C1 segment of cervical spinal cord (tissue), 14 donors: ENCODE measurements around the gene SH2D4B.

Experiments
- DNase-seq, 14 donors: peaks; one replicate each; lab custom pipeline; 2025; lab: John Stamatoyannopoulos, UW

The SH2D4B gene

DNA sequence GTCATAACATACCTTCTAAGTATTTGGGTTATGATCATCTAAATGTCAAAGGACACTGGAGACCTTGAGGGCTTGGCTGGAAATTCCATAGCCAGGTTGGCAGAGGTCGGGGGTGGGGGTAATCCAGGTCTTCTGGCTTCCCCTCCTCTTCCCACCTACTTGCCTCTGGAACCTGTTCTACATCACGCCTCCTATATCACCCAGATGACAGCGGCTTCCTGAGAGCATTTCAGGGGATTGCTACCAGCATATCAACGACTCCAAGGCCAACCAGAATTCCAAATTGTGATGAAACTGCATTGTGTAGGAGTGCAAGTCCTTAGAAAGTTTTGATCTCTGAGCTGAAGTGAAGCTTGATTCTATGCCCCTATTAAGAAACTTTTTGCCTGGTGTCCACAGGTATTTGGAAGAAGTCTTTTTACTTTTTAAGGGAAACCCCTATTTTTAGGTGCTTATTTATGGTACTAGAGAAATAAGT lies 95.7 kb downstream of the SH2D4B start:
- no peak for DNase-seq

DNA sequence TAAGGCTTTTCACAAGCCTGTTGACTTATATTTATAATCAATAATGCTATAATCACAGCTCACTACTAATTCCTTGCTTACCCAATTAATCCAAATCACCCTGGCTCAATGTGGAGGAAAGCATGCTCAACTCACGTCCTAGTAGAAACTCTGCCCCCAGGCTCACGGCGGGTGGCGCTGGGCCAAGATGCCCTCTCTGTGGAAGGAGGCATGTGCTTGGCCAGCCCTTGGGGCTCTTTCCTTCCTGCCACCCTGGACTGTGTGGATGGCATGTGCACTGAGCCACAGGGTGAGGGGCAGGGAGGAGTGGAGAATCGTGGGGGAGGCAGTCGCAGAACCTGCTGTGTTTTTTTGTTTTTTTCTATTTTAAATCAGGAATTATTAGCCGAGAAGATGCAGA lies 96.2 kb downstream of the SH2D4B start:
- DNase-seq, result no peak

DNA sequence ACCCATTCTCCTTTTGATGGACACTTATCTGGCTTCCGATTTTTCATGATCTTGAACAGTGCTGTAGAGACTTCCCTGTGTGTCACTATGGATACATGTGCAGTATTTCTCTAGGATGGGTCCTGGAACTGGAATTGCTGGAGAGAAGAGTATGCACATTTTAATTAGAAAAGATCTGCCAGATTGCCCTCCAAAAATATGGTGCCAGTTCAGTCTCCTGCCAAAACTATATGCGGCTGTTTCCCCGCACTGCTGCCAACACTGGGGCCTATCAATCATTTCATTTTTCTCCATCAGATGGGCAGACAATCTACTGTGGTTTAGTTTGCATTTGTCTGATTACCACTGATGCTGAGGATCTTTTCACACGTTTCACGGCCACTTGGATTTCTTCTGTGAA lies 105.0 kb downstream of the SH2D4B start:
- DNase-seq, result no peak

DNA sequence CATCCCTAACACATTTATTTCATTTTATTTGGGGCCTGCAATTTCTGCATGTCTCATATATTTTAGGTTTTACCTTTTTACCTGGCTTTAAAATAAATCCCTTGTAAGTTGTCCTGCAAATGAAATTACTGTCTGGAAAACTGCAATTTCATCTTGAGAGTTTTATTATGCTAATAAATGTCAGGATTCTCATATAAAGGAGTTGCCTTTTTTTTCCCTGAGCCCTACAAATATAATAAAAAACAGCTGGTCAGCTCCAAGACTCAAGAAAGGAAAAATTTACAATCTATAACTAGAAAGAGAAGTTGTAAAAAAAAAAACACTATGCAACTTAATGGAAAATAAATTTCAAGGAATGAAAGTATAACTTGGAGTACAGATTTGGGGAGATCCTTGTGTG lies 108.7 kb downstream of the SH2D4B start:
- no peak for DNase-seq

DNA sequence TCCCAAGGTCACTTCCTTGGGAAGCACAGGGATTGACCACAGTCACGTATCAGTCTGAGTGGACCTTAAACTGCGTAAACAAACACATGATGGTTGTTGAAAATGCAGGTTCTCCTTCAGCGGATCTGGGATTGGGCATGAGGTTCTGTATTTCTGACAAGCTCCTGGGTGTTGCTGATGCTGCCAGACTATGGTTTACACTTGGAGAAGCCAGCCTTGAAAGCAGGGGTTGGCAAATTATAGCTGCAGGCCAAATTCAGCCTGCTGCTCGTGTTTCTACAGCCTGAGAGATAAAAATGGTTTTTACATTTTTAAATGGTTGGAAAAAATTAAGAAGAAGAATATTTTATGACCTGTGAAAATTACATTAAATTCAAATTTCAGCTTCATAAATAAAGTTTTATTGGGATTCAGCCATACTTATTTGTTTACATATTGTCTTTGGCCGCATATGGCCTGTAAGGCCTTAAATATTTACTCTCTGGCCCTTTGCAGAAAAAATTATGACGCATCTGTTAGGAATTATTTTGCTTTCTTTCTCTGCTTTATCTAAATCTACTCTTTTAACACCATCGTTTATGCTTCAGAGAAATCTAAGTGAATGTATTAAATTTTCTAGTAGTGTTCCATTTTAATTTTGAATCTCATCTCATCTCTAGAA lies 109.6 kb downstream of the SH2D4B start:
- DNase-seq, result no peak

DNA sequence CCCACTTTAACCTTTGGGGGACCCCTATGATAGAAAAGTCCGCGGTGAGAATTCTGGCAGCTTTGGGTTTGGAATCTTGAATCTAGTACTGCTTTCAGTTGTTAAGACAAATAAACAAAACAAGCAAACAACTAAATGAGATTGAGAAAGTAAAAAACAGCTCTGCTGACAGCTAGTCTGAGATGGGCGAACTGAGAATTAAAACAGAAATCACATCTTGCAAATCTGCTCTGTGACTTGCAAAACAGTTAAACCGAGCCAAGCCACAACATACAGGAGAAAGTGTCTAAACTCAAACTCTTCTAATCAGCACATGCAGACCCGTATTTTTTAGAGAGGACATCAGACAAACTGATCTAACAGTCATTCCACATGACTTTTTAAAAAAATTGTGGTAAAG lies 110.4 kb downstream of the SH2D4B start:
- no peak for DNase-seq

DNA sequence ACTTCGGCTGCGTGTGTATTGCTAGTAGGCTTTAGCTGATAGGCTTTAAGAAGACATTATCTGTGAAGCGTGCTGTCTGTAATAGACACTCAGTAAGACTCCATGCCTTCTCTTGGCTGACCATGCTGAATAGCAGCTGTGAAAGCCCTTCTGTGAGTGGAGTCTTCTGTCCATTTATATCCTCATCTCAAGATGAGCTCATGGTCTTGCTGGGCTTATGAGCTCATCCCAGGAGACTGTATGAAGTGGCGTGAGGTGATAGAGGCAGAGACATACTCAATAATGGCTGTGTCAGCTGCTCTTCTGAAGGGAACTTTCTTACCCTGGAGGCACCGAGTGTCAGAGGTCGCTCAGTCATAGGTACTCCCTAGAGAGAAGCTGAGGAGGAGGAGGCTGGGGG lies 111.5 kb downstream of the SH2D4B start:
- no peak for DNase-seq

DNA sequence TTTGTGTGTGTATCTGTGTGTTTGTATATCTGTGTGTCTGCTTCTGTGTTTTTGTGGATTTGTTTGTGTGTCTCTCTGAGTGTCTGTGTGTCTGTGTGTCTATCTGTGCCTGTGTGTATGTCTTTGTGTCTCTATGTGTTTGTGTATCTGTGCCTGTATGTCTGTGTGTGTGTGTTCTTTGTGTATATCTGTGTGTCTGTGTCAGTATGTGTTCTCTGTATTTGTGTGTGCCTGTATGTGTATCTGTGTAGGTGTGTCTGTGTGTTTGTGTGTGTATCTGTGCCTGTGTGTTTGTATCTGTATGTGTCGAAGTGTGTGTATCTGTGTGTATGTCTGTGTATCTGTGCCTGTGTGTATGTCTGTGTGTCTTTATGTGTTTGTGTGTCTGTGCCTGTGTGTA lies 118.2 kb downstream of the SH2D4B start:
- DNase-seq, result no peak

DNA sequence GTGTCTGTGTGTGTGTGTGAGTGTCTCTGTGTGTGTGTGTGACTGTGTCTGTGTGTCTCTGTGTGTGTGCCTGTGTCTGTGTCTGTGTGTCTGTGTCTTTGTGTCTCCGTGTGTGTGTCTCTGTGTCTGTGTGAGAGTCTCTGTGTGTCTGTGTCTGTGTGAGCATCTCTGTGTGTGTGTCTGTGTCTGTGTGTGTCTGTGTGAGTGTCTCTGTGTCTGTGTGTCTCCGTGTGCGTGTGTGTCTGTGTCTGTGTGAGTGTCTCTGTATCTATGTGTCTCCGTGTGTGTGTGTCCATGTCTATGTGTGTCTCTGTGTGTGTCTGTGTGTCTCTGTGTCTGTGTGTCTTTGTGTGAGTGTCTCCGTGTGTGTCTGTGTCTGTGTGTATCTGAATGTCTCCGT lies 120.4 kb downstream of the SH2D4B start:
- no peak for DNase-seq

DNA sequence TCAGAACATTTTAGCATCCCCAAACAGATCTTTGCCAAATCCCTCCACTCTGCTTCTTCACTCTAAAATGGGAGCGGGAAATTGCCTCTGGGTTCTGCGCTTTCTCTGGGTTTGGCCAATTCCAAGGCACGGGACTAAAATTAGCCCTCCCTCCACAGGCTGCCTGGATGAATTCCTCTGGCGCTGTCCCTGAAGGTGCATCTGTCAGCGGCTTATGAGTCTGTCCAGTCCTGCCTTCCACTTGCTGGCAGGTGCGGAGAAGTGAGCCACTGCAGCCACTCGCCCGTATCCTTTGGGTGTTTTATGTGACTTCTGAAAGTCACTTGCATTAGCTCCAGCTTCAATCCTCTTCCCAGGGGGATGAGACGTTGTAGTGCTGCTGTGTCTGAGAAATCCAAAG lies 121.6 kb downstream of the SH2D4B start:
- DNase-seq, result no peak

DNA sequence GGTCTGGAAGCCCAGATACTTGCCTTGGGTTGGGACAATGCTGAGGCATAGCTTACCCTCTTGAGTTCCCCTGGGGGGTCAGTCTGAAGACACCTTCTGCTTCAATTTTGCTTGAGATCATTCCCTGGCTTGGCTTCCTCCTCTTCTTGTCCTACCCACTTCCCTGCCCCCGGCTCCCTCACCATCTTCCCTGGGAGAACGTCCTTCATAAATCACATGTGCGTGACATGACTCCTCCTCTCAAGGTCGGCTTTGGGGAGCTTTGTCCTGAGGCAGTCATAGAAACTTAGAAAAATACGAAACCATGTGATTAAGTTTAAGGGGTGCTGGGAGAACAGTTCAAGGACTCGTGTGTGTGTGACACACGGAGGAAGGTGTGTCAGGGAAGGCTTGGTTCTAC lies 122.6 kb downstream of the SH2D4B start:
- DNase-seq, result peak in 1 of 14 donors; percentile 3

DNA sequence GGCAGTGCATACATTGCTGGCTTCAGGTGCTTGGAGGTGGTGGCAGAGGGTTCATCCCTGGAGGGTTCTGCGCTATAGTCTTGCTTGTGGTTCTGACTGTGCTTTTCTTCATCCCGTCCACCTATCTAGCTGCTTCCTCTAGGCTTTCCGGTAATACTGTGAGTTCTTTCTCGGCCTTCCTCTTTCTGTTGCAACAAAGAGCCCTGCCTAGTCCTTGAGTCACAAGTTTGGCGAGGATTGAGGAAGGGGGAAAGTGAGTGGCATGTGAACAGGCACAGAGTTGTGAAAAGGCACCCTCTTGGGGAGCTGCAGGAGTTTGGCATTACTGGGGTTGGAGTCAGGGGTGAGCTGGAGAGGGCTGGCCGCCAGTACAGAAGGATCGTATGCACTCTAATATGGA lies 123.0 kb downstream of the SH2D4B start:
- DNase-seq, result peak in 6 of 14 donors; percentile 4 to 37 (median 10)

DNA sequence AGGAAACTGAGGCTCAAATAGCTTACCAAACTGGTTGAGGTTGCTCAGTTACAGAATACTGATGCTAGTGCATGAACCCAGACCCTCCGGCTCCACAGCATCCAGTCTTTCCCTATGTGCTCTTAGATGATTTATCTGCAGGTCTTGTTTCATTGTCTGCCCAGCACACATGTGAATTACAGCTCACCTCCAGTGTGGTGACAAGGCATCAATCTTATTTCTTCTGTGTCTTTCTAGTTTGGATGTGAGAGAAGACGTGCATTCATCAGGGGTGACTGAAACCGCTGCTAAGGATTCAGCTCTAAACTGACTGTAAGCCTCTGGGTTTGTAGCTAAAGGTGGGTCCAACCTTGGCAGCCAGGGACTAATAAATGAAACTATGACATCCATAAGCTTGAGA lies 123.8 kb downstream of the SH2D4B start:
- DNase-seq, result no peak

DNA sequence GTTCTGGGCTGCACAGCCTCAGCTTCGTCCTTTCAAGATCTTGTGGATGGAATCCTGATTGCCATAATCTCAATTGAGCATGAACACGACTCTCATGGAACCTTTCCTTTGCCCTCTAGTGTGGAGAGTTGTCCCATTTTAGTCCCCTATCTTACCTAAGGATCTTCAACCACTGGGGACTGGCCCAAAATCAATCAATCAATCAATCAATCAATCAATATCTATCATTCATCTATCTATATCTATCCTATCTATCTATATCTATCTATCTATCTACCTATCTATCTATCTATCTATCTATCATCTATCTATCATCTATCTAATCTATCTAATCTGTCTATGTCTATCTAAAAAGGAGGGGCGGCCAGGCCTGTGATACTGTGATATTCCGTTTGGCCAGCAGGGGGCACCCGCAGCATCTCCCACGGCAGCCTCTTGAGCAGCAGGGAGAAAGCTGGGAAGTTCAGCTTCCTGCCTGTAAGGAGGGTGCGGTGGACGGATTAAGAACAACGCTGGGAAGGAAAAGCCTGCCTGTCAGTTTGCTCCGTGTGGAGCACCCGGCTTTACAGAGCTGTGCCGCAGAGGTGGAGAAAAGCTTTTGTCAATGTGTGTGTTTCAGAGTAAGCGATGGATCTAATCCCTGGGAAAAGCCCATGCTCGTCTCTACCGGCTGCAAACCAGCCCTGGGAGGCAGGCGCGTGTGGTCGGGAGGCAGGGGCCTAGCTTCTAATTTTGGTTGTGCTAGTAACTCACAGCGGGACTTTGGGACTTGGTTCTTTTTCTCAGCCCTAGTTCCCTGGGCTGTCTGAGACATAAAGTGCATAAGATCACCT lies 124.9 kb downstream of the SH2D4B start:
- peak in 12 of 14 donors; percentile 34 to 81 (median 52) for DNase-seq

DNA sequence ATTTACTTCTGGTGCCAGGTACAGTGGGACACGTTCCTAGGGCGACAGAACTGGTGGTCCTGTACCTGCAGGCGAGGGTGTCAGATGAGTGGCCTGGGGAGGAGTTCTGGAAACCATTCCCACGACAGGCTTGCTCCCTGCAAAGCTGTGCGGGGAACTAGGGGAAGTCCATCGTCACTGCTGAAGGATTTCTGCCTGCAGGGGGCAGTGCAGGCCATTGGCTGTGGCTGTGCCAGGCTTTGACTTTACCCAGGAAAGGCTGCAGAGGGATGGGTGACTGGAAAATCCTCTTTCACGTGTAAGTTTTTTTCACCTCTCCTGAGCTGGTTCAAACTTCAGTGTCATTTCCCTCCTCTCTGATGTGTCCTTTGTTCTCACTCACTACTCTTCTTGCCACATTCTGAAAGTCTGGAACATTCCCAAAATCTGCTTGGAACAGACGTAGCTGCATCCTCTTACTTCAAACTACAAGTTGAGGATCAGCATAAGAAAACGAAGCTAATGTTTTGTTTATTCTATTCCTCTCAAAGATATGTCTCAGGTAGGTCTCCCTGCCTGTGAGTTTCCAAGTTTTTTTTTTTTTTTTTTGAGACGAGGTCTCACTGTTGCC lies 126.5 kb downstream of the SH2D4B start:
- DNase-seq, result peak in 11 of 14 donors; percentile 19 to 76 (median 49)

DNA sequence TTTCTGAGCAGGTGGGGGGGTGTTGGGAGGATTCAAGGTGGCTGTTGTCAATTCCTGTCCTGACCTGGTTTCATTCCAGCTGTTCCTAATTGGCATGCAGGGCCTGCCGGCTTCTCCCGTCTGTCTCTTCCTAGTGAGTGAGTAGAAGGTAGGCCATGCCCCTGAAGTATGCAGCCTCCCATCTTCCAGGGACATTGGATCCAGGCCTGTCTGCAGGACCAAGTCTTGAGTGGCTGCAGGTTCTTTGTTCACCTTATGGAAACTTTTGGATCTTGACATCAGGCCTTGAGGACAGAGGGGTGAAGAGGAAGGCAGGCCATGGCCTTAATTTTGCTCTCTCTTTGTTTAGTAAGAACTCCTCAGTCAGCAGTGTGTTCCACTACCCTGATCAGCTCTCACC lies 131.8 kb downstream of the SH2D4B start:
- no peak for DNase-seq

DNA sequence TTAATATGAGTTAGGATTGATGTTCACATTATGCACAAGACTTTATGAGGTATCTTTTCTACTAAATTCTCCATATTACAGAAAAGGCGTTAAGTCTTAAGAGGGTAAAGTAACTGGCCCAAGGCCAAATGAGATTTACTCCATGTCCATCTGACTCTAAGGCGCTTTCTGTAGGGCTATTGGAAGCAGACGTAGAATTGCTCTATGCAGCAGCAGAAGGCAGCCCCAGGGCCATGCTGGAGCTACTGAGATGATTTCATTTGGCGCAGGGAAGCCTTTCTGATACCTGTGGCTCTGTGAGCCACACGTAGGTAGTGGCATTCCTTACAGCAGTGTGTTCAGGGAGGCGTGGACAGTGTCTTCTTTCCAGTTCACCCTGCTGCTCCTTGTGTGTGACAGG lies 133.1 kb downstream of the SH2D4B start:
- DNase-seq, result no peak

DNA sequence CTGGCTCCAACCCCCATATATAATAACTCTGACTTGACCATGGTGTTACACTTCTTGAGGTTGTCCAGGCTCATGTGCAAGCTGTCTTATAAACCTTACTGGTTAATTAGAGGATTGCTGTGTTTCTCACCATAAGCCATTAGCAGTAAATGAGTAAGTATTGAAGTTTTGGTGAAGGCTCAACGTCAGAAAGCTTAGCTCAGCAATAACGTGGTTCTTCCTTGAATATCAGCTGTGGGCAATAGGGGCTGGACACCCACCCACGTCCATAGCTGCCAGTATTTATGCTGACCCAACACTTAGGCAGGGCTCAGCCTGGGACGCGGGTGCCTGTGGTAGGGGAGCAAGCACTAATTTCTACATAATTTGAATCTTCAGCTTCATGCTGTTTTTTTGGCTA lies 134.1 kb downstream of the SH2D4B start:
- DNase-seq, result no peak

DNA sequence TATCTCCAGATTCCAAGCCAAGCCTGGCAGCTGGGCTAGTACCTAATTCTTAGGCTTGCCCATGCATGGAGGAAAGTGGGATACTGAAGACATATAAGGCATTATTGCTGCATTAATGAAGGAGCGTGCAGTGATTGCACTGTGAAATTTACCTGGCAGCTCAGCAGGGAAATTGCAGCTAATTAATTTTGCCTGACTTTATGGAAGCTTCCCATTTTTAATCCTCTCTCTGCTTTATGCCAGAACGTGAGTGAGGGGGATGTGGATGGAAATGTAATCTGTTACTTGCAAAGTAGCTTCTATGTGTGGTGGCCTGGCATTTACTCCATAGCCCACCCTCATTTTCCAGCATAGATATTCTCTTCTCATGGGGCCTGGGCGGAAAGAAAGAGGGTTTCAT lies 134.9 kb downstream of the SH2D4B start:
- DNase-seq, result no peak

DNA sequence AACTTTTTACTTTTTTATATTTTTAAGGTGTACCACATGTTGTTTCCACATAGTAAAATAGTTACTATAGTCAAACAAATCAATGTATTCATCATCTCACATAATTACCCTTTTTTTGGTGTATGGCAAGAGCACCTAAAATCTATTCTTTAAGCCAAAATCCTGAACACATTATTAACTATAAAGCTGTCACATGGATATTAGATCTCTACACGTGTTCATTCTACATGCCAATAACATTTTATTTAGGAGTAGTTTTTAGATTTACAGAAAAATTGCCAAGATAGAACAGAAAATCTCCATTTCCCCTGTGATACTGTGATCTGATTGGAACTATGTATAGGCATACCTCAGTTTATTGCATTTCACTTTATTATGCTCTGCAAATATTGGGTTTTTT lies 137.1 kb downstream of the SH2D4B start:
- no peak for DNase-seq

DNA sequence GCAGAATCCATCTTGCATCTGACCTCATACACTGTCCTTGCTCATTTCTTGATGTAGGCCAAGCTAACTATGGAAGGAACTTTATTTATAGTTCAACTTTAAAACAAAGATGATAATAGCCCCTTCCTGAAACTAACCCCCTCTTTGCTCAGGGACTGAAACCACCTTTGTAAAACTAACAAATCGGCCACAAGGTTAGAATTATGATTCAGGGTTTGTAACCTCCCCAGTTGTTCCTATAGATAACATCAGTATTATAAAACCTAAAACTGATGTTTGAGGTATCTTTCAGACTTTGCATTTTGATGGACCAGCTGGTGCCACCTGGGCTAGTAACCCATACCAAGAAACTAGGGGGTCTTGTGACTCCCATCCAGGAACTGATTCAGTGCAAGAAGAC lies 143.4 kb downstream of the SH2D4B start:
- DNase-seq, result no peak

DNA sequence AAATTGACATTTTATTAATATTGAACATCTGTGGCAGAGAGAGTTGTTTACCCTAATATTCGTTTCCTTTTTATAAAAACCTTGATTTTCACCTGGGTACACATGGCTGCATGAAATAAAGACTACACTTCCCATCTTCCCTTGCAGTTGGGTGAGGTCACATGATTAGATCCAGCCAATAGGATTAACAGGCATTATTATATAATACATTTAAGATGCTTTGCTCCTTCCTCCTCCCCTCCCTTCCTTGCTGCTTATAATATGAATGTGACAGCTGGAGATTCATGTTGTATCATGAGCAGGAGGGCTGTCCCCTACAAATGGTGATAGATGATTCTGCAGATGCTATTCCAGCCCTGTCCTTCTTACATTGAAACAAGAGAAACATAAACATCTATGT lies 146.6 kb downstream of the SH2D4B start:
- DNase-seq, result peak in 1 of 14 donors; percentile 19

DNA sequence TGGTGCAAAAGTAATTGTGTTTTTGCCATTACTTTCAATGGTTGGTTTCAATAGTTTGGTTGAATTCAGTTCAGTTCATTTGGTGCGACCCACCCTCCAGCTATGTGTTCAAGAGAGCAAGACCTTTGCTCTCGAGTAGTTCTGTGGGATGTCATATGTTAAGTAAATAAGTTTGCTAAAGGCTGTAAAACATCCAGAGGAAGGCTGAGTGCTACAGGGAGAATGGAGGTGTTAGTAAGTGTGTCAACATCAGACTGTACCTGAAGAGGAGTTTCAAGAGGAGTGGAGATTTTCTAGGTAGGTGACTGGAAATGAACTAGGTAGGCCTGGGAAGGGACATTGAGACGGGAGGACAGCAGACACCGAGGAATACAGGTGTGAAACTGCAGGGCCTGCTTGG lies 147.7 kb downstream of the SH2D4B start:
- DNase-seq, result no peak
